RWPE1 (cell line): ENCODE data around the gene SMAGP.
"Not testable (repeated sequence)": the region's sequence is repeated elsewhere in the genome, so short reads cannot be mapped to it uniquely, and the experiment has no call there.

Experiments
- CTCF ChIA-PET: fragments of 350-600 bp; sonication (Branson Sonifier 250); formaldehyde crosslinking; extraction: SDS; loops from one replicate; lab custom pipeline; 2021; lab: Yijun Ruan, JAX
- POLR2A ChIA-PET: fragments of 400-600 bp; formaldehyde crosslinking; extraction: SDS; loops from one replicate; lab custom pipeline; 2020; ENCODE audit warnings: antibody characterized with exemption; ENCODE audit not compliant: low non-redundant PET; lab: Yijun Ruan, JAX
- DNase-seq: peaks from one replicate; pipeline ENCODE4 v3.0.0; 2012; ENCODE audit warnings: low spot score
- H3K27ac ChIP-seq: fragments of 450-650 bp; 2 replicates; pipeline ENCODE4 v1.5.1; 2017
- TF ChIP-seq, protein P1 (sequence below): fragments of 450-650 bp; conservative IDR thresholded peaks from 2 replicates; pipeline ENCODE4 v1.5.1; 2017; ENCODE audit warnings: low read depth, mild to moderate bottlenecking

Gene SMAGP

DNA sequence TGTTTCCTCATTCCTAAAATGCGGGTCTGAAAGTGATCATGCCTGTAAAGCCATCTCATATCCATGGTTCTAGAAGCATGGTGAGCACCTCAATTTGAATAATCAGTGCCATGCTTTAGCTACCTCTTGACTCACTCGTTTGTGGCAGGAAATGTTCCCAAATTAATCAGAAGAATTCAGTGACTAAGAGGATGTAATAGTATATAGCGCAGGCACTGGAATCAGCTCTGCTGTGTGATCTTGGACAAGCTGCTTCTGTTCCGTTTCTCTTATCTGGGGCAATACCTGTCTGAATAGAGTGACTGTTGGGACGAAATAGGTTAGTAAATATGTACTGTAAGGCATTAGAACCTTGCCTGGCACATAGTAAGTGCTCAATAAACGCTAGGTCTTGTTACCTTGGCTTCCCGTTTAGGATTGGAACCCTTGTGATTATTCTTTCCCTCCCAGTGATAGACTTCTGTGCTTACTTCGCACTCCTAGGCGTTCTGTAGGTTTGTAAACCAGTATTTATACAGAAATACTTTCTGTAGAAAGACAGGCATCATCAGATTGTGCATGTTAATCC, 820 bp upstream of the SMAGP start:
- DNase-seq = peak; percentile 73
- H3K27ac ChIP-seq = peak overlapping the region; percentile 75

DNA sequence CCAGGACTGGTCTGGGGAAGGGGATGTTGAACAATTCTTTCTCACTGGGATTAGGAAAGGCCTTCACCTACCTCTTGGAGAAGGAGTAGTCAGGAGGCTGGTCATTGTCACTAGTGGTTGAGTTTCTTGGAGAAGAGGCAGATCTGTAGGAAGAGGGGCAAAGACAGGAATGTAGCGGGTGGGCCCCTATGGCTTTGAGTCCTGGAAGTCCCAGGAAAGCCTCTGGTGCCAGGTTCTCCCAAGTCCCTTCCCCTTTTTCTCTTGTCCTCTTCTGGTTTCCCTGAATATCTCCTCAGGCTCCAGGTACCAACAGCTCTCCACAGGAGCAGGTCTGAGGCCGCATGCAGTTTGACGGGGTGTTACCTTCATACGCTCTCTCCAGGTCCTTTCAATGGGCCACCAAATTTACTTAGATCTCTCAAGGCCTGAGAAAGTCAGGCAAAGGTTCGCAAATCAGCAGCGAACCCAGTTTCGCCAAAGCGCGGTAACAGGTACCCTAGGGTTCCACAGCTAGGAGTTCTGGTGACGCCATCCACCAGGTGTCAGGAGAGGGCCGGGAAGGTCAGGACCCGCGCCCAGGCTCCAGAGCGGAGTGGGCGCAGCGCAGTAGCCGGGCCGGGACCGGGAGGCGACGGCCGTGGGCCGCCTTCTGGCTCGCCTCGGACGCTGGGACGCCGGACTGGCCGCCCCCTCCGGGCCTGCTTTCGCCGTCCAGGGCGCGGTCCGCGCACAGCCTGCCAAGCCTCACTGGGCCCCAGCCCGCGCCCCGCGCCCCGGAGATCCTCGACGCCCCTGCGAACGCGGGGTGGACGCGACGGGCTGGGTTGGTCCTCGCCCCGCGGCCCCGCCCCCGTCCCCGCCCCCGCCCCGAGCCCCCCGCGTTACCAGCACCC, 795 bp downstream of the SMAGP start:
- peak; percentile 56 for DNase-seq
- ChIA-PET CTCF (interaction anchor here (0.5 to 2.4 kb wide), 9 partner anchors 8 to 567 kb away, joined by 3 to 27 read pairs (median 3); no protein-coding TSS in a partner anchor), POLR2A (no interaction called here)
- TF ChIP-seq, protein P1, sequence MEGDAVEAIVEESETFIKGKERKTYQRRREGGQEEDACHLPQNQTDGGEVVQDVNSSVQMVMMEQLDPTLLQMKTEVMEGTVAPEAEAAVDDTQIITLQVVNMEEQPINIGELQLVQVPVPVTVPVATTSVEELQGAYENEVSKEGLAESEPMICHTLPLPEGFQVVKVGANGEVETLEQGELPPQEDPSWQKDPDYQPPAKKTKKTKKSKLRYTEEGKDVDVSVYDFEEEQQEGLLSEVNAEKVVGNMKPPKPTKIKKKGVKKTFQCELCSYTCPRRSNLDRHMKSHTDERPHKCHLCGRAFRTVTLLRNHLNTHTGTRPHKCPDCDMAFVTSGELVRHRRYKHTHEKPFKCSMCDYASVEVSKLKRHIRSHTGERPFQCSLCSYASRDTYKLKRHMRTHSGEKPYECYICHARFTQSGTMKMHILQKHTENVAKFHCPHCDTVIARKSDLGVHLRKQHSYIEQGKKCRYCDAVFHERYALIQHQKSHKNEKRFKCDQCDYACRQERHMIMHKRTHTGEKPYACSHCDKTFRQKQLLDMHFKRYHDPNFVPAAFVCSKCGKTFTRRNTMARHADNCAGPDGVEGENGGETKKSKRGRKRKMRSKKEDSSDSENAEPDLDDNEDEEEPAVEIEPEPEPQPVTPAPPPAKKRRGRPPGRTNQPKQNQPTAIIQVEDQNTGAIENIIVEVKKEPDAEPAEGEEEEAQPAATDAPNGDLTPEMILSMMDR = peak; percentile 28
- peak overlapping the region; percentile 75 for H3K27ac ChIP-seq

More for the DNA sequence above, 820 bp upstream of the SMAGP start:
- POLR2A ChIA-PET = interaction anchor here (0.8 kb wide), 1 partner anchor 61 kb away, joined by 3 read pairs; no protein-coding TSS in a partner anchor
- CTCF ChIA-PET = interaction anchor here (0.8 to 2.4 kb wide), 2 partner anchors 20 to 70 kb away, joined by 9 to 27 read pairs; no protein-coding TSS in a partner anchor
- TF ChIP-seq, protein P1 = no peak

DNA sequence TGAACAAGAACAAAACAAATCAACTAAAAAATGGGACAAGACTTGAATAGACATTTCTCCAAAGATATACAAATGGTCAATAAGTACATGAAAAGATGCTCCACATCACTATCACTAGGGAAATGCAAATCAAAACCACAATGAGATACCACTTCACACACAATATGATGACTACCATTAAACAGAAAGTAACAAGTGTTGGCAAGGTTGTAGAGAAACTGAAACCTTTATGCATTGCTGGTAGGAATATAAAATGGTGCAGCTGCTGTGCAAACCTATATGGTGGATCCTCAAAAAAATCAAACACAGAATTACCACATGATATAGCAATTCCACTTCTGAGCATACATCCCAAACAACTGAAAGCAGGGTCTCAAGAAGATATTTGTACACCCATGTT, 5.2 kb downstream of the SMAGP start:
- ChIA-PET CTCF (interaction anchor here (0.6 kb wide), 2 partner anchors 717 to 1052 kb away, joined by 3 to 6 read pairs; no protein-coding TSS in a partner anchor), POLR2A (no interaction called here)
- no peak for DNase-seq
- H3K27ac ChIP-seq = no peak overlapping the region
- TF ChIP-seq, protein P1 = no peak

DNA sequence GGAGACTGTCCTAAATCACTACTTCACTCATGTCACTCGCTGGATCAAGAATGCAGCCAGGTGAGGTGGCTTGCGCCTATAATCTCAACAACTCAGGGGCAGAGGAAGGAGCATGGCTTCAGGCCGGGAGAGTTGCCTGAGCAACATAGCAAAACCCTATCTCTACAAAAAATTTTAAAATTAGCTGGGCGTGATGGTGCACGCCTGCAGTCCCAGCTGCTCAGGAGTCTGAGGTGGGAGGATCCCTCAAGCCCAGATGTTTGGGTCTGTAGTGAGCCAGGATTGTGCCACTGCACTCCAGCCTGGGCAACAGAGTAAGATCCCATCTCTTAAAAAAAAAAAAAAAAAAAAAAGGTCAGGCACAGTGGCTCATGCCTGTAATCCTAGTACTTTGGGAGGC, 5.9 kb downstream of the SMAGP start:
- no peak for DNase-seq
- POLR2A ChIA-PET = no interaction called here
- H3K27ac ChIP-seq = no peak overlapping the region; the same call in 1 of the 2 replicates
- TF ChIP-seq, protein P1 = no peak
- CTCF ChIA-PET = interaction anchor here (0.6 kb wide), 2 partner anchors 716 to 1051 kb away, joined by 3 to 6 read pairs; no protein-coding TSS in a partner anchor

DNA sequence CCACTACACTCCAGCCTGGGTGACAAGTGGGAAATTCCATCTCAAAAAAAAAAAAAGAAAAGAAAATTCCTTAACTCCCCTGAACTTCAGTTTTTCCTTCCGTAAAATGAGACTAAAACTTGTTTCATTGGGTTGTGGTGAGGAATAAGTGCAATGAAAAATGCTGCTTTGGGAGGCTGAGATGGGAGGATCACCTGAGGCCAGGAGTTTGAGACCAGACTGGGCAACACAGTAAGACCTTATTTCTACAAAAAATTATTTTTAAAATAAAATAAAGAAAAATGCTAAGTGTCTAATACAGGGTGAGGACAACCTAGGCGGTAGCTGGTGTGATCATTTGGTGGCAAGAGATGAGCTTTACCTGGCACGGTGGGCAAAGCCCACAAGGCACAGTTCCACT, 6.9 kb downstream of the SMAGP start:
- H3K27ac ChIP-seq = peak overlapping the region; percentile 43
- ChIA-PET POLR2A (no interaction called here), CTCF (interaction anchor here (0.6 to 1.5 kb wide), 2 partner anchors 70 to 78 kb away, joined by 5 read pairs; no protein-coding TSS in a partner anchor)
- TF ChIP-seq, protein P1 = no peak
- DNase-seq = no peak

DNA sequence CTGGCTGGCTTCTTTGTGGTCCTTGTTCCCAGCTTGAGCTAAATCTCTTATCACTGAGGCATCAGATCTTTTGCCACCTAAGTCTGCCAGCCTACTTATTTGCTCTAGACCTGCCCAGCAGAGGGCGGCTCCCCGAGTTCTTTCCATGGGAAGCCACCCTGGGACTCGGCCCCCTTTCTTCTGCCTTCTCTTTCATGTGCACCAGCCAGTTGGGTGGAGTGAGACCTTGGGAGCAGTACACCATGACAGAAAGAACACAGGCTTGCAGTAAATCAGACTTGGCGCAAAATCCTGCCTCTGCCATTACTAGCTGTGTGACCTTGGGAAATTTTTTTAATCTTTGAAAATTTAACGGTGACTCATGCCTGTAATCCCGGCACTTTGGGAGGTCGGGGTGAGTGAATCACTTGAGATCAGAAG, 7.4 kb downstream of the SMAGP start:
- POLR2A ChIA-PET = no interaction called here
- DNase-seq = no peak
- H3K27ac ChIP-seq = peak overlapping the region; percentile 43

DNA sequence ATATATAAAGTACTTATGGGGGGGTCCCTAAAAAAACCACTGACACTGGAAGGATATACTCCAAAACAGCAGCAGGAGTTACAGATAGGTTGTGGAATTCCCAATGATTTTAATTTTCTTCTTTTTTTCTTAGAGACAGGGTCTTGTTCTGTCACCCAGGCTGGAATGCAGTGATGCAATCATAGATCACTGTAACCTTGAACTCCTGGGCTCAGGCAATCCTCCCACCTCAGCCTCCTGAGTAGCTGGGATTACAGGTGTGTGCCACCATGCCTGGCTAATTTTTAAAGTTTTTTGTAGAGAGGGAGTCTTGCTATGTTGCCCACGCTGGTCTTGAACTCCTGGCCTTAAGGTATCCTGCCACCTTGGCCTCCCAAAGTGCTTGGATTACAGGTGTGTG, 10.6 kb downstream of the SMAGP start:
- H3K27ac ChIP-seq, POLR2A ChIA-PET, DNase-seq: not testable (repeated sequence)
- CTCF ChIA-PET = interaction anchor here (0.6 to 1.0 kb wide), 2 partner anchors 82 to 255 kb away, joined by 3 to 5 read pairs; no protein-coding TSS in a partner anchor

More for the DNA sequence above, 7.4 kb downstream of the SMAGP start:
- TF ChIP-seq, protein P1 = peak; percentile 21; the same call in 1 of the 2 replicates
- CTCF ChIA-PET = interaction anchor here (0.6 to 1.5 kb wide), 2 partner anchors 69 to 78 kb away, joined by 5 read pairs; no protein-coding TSS in a partner anchor
